Memory B cell (primary cell): ENCODE results near the gene SIAH1.

Experiments
- ATAC-seq: fragments of 150-1000 bp; cut with Tn5 transposase; 2 replicates; pipeline ENCODE4 v1.10.0; 2021; ENCODE audit warnings: low read depth, mild to moderate bottlenecking, moderate library complexity
- DNase-seq, 2 donors: peaks; one replicate each; pipeline ENCODE4 v3.0.0; 2022; ENCODE audit warnings: low spot score in 2 of 2
- H3K27ac Mint-ChIP-seq: one replicate; pipeline ENCODE4 v1.8.0; 2022; ENCODE audit warnings: mild to moderate bottlenecking, moderate library complexity, mixed read lengths
- H3K27me3 Mint-ChIP-seq: one replicate; pipeline ENCODE4 v1.8.0; 2022; ENCODE audit warnings: mixed read lengths
- H3K36me3 Mint-ChIP-seq: one replicate; pipeline ENCODE4 v1.8.0; 2022; ENCODE audit warnings: mild to moderate bottlenecking, mixed read lengths
- H3K4me1 Mint-ChIP-seq: one replicate; pipeline ENCODE4 v1.8.0; 2022; ENCODE audit warnings: mixed read lengths
- H3K4me3 Mint-ChIP-seq: one replicate; pipeline ENCODE4 v1.8.0; 2022; ENCODE audit warnings: mild to moderate bottlenecking, moderate library complexity, mixed read lengths
- H3K9me3 Mint-ChIP-seq: one replicate; pipeline ENCODE4 v1.8.0; 2022; ENCODE audit warnings: mixed read lengths

The SIAH1 gene

DNA sequence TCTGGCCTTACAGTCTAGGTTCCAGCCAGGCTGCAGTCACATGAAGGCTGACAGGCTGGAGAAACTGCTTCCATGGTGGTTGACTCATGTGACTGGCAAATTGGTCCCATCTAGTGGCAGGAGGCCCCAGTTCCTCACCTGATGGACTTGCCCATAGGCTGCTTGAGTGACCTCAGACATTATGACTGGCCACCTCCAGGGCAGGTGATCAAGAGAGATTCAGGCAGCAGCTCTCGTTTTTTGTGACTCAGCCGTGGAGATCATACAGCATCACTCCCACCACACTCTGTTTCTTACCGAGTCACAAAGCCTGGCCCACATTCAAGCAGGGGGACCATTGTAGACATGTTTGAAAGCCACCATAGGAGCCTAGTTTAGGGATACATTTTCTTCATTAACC, 34.5 kb downstream of the SIAH1 start:
- Mint-ChIP-seq H3K27me3 (no peaks in the 10 kb centered on the region), H3K27ac (peak overlapping the region; percentile 35), H3K9me3 (no peaks in the 10 kb centered on the region), H3K4me1 (peaks cover 6% of the 10 kb centered on the region), H3K4me3 (no peak overlapping the region), H3K36me3 (peaks cover 10% of the 10 kb centered on the region)
- ATAC-seq (no peak), DNase-seq (no peak)

GRCh38 chr16:48347980-48348379, 37.2 kb downstream of the SIAH1 start:
- no peak overlapping the region for H3K4me3 Mint-ChIP-seq
- no peaks in the 10 kb centered on the region for H3K4me1 Mint-ChIP-seq
- DNase-seq (no peak), ATAC-seq (no peak)
- H3K27ac Mint-ChIP-seq: no peak overlapping the region
- peaks cover 7% of the 10 kb centered on the region for H3K36me3 Mint-ChIP-seq
- no peaks in the 10 kb centered on the region for H3K27me3 Mint-ChIP-seq
- no peaks in the 10 kb centered on the region for H3K9me3 Mint-ChIP-seq

DNA sequence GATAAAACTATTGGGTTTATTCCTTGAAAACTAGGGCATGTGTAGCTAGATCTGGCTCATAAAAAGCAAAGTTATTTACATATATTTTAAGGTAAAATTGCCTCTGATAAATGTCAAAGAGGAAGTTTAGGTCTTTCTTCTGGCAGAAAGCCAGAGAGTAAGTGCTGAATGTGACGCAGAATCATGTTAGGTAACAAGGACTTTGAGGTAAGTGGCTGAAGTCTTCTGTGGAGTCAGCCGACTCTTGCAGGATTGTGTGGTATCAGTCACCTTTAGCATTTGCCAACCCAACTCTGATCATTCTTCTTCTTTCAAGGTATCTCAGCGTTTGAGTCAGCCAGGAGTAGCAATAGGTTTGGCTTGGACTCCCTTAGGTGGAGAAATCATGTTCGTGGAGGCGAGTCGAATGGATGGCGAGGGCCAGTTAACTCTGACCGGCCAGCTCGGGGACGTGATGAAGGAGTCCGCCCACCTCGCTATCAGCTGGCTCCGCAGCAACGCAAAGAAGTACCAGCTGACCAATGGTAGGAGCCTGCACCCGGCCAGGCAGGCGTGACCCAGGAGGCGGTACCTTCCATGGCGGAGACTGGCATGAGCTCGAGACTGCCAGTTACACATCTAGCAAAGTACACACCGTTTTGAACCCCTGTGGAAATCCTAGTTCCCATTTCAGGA, 37.9 kb downstream of the SIAH1 start:
- Mint-ChIP-seq H3K36me3 (peaks cover 9% of the 10 kb centered on the region), H3K4me3 (no peak overlapping the region)
- DNase-seq: no peak

GRCh38 chr16:48342591-48342990, 42.6 kb downstream of the SIAH1 start:
- Mint-ChIP-seq H3K4me1 (peaks cover 3% of the 10 kb centered on the region), H3K27ac (no peak overlapping the region), H3K27me3 (no peaks in the 10 kb centered on the region), H3K4me3 (no peak overlapping the region), H3K9me3 (no peaks in the 10 kb centered on the region), H3K36me3 (peaks cover 26% of the 10 kb centered on the region)
- ATAC-seq (no peak), DNase-seq (no peak)

More for the DNA sequence above, 37.9 kb downstream of the SIAH1 start:
- H3K9me3 Mint-ChIP-seq: no peaks in the 10 kb centered on the region
- H3K27me3 Mint-ChIP-seq: no peaks in the 10 kb centered on the region
- peak; percentile 37 for ATAC-seq
- no peak overlapping the region for H3K27ac Mint-ChIP-seq
- no peaks in the 10 kb centered on the region for H3K4me1 Mint-ChIP-seq

DNA sequence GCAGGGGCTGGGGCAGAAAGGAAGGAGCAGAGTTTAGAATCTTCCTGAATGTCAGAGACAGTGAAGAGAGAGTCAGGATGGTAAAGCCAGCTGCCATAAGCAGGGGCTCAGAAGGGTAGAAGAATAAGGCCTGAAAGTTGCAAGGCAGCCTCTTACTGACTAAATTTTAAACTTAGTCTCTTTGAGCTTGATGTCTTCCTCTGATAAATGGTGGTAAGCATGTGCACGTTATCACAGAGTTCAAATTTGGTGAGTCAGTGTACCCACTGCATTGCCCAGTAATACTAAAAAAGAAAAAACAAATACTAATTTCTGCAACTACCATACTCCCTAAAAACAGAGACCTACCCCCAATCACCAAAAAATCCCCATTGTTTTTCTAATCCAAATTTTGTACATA, 45.2 kb downstream of the SIAH1 start:
- Mint-ChIP-seq H3K36me3 (peaks cover 32% of the 10 kb centered on the region), H3K4me1 (peaks cover 3% of the 10 kb centered on the region), H3K27ac (no peak overlapping the region), H3K27me3 (no peaks in the 10 kb centered on the region), H3K4me3 (no peak overlapping the region), H3K9me3 (no peaks in the 10 kb centered on the region)
- ATAC-seq: no peak
- no peak for DNase-seq

DNA sequence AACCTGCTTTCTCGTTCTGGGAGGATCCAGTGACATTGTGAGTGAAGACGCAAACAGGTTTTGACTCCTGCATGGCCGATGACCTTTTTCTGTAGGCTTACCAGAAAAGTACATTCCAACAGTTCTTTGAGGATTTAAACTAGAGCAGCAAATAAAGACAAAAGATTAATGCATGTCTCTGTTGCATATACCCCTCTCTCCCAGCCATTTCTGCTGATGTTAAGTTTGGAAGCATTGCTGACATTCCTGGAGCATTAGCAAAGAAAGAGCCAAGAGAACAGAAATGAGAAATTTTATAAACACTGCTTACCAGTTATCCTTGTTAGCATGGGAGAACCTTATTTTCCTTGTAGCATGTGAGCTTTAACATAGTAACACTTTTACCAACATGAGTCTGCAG, 49.3 kb downstream of the SIAH1 start:
- no peaks in the 10 kb centered on the region for H3K9me3 Mint-ChIP-seq
- no peak overlapping the region for H3K4me3 Mint-ChIP-seq
- DNase-seq: no peak
- no peaks in the 10 kb centered on the region for H3K27me3 Mint-ChIP-seq
- peak overlapping the region; percentile 39 for H3K27ac Mint-ChIP-seq
- no peak for ATAC-seq
- H3K36me3 Mint-ChIP-seq: peaks cover 36% of the 10 kb centered on the region
- H3K4me1 Mint-ChIP-seq: peaks cover 3% of the 10 kb centered on the region

- Mint-ChIP-seq H3K9me3 (no peaks in the 10 kb centered on the region), H3K4me3 (no peak overlapping the region), H3K4me1 (peaks cover 3% of the 10 kb centered on the region), H3K36me3 (peaks cover 32% of the 10 kb centered on the region), H3K27ac (no peak overlapping the region), H3K27me3 (no peaks in the 10 kb centered on the region)
- DNase-seq: no peak
- no peak for ATAC-seq
Measured at GRCh38 chr16:48334325-48334724, 50.9 kb downstream of the SIAH1 start.

GRCh38 chr16:48332978-48333377, 52.2 kb downstream of the SIAH1 start:
- no peaks in the 10 kb centered on the region for H3K27me3 Mint-ChIP-seq
- H3K36me3 Mint-ChIP-seq: peaks cover 25% of the 10 kb centered on the region
- no peak overlapping the region for H3K4me3 Mint-ChIP-seq
- H3K9me3 Mint-ChIP-seq: no peaks in the 10 kb centered on the region
- no peak for DNase-seq
- no peak overlapping the region for H3K27ac Mint-ChIP-seq
- no peaks in the 10 kb centered on the region for H3K4me1 Mint-ChIP-seq
- ATAC-seq: no peak

DNA sequence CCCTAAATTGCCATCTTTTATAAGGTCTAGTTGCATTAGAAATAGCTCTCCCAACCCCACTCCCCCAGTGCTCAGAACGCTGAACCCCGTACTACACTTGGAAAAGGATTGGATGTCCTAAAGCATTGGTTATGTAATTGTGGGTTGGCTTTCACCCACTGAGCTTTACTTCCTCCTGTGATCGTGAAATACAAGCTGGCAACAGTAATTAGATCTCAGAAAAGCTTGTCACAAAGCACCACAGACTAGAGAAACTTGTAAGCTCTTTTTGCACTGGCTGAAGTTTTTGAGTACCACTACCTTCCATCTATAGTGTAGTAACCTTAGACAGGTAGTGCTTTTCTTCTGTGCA, 54.4 kb downstream of the SIAH1 start:
- Mint-ChIP-seq H3K36me3 (peaks cover 22% of the 10 kb centered on the region), H3K27ac (peak overlapping the region; percentile 45), H3K27me3 (no peaks in the 10 kb centered on the region), H3K4me1 (no peaks in the 10 kb centered on the region), H3K4me3 (no peak overlapping the region), H3K9me3 (no peaks in the 10 kb centered on the region)
- ATAC-seq (no peak), DNase-seq (no peak)

DNA sequence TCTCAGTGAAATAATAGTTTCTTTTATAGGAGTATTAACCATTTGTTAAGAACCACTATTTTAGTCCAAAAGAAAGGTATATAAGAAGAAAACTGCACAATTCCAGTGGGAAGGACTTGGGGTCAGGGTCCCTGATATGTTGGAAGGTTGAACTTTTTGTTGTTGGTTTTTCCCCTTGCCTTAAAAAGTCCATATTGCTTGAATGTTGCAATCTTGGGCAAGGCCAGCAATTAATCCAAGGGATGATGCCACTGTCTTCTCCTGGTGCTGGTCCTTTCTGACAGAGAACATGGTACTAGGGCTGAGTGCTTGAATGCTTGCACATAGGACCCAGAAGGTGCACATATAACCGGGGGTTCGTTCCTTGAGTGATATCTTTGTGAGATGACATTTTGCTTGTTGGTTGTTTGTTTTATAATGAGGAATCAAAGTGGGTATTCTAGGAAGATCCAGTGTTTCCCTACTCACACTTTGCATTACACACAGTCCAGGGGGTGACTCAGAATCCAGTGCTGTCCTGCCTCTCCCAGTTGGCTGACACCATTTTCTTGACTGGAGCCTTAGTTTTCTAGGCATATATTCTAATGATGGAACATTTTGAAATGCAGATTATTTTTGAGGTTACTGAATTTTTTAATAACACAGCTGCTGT, 54.9 kb downstream of the SIAH1 start:
- DNase-seq (no peak), ATAC-seq (no peak)
- H3K27me3 Mint-ChIP-seq: no peaks in the 10 kb centered on the region
- peaks cover 1% of the 10 kb centered on the region for H3K4me1 Mint-ChIP-seq
- H3K9me3 Mint-ChIP-seq: no peaks in the 10 kb centered on the region
- peaks cover 22% of the 10 kb centered on the region for H3K36me3 Mint-ChIP-seq
- no peak overlapping the region for H3K27ac Mint-ChIP-seq
- H3K4me3 Mint-ChIP-seq: no peak overlapping the region

DNA sequence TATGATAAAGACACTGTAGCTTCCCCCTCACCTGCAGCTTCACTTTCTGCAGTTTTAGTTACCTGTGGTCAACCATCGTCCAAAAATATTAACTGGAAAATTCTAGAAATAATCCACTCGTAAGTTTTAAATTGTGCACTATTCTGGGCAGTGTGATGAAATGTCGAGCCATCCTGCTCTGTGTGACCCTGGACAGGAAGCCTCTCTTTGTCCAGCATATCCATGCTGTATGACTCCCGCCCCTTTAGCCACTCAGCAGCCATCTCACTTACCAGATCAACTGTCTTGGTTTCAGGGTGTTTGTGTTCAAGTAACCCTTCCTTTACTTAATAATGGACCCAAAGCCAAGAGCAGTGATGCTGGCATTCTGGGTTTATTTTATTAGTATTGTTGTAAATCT, 56.1 kb downstream of the SIAH1 start:
- H3K36me3 Mint-ChIP-seq: peaks cover 17% of the 10 kb centered on the region
- no peak overlapping the region for H3K4me3 Mint-ChIP-seq
- H3K27me3 Mint-ChIP-seq: no peaks in the 10 kb centered on the region
- peaks cover 5% of the 10 kb centered on the region for H3K4me1 Mint-ChIP-seq
- no peak for ATAC-seq
- H3K9me3 Mint-ChIP-seq: no peaks in the 10 kb centered on the region
- H3K27ac Mint-ChIP-seq: no peak overlapping the region
- DNase-seq: no peak

DNA sequence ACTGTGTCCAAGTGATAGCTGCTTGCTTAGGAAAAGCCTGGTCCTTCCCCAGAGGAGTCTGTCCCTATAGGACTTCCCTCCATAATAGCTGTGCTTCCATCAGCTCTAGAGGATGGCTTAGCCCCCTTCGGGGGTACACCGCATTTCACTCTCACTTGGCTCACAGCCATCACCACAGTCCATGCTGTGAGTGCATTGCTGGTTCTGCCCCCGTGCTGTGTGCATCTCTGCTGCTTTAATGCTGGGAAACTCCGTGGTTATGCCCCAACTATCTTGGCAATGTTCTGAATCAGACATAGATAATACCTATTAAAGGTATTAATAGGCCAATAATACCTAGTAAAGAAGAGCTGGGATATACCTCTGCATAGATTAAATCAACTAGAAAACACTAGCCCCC, 58.3 kb downstream of the SIAH1 start:
- ATAC-seq: no peak
- H3K27me3 Mint-ChIP-seq: no peaks in the 10 kb centered on the region

GRCh38 chr16:48323783-48324775, 61.1 kb downstream of the SIAH1 start:
- Mint-ChIP-seq H3K9me3 (no peaks in the 10 kb centered on the region), H3K27ac (no peak overlapping the region), H3K27me3 (no peaks in the 10 kb centered on the region), H3K4me1 (peaks cover 5% of the 10 kb centered on the region), H3K36me3 (peaks cover 10% of the 10 kb centered on the region), H3K4me3 (no peak overlapping the region)
- ATAC-seq: no peak
- DNase-seq: no peak

More for the DNA sequence above, 58.3 kb downstream of the SIAH1 start:
- peaks cover 17% of the 10 kb centered on the region for H3K36me3 Mint-ChIP-seq
- H3K27ac Mint-ChIP-seq: no peak overlapping the region
- peaks cover 5% of the 10 kb centered on the region for H3K4me1 Mint-ChIP-seq
- H3K4me3 Mint-ChIP-seq: no peak overlapping the region
- no peaks in the 10 kb centered on the region for H3K9me3 Mint-ChIP-seq
- no peak for DNase-seq

DNA sequence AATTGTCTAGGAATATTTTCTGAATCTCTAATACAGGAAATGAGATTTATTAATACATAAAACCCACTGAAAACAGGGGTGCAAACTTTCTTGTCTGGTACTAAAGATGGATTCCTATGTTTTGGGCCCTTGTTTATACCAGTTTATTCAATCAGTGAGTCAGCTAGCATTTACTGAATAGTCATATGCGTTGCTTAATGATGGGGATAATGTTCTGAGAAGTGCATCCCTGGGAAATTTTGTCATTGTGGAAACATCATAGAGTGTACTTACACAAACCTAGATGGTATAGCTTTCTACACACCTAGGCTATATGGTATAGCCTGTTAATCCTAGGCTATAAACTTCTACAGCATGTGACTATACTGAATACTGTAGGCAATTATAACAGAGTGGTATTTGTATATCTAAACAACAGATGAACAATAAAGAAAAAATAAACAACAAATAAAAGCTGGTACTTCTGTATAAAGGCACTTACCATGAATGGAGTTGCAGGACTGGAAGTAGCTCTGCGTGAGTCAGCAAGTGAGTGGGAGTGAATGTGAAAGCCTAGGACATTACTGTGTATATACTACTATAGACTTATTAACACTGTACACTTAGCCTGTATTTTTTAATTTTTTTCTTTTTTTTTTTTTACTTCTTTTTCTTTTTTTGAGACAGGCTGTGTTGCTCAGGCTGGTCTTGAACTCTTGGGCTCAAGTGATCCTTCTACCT, 63.7 kb downstream of the SIAH1 start:
- ATAC-seq (no peak), DNase-seq (no peak)
- Mint-ChIP-seq H3K27me3 (no peaks in the 10 kb centered on the region), H3K36me3 (peaks cover 11% of the 10 kb centered on the region), H3K4me3 (no peak overlapping the region), H3K9me3 (no peaks in the 10 kb centered on the region), H3K27ac (no peak overlapping the region), H3K4me1 (peaks cover 19% of the 10 kb centered on the region)
